ENCODE results near the gene LTBP4.
"Not testable (repeated sequence)": the region's sequence is repeated elsewhere in the genome, so short reads cannot be mapped to it uniquely, and the experiment has no call there.

LTBP4 gene

DNA sequence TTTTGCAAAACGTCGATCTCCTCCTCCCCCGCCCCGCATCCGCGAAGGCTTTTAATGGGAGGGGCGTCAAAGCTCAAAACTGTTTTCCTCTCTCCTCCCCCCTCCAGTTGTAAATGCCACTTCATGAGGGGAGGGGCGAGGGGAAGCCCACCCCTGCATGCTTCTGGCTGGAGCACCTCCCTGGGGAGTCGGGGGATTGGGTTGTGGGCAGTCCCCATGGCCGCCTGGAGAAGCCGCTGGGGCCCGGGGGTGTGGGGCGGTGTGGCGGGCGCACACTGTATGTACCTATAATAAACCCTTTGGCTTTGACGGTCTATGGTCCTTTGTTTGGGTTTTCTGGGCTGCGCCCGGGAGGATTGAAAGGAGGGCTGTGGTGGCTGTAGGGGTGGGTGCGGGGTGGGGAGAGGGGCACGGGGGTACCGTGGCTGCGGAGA, 25.0 kb upstream of the LTBP4 start:
- DNase-seq = no peak

DNA sequence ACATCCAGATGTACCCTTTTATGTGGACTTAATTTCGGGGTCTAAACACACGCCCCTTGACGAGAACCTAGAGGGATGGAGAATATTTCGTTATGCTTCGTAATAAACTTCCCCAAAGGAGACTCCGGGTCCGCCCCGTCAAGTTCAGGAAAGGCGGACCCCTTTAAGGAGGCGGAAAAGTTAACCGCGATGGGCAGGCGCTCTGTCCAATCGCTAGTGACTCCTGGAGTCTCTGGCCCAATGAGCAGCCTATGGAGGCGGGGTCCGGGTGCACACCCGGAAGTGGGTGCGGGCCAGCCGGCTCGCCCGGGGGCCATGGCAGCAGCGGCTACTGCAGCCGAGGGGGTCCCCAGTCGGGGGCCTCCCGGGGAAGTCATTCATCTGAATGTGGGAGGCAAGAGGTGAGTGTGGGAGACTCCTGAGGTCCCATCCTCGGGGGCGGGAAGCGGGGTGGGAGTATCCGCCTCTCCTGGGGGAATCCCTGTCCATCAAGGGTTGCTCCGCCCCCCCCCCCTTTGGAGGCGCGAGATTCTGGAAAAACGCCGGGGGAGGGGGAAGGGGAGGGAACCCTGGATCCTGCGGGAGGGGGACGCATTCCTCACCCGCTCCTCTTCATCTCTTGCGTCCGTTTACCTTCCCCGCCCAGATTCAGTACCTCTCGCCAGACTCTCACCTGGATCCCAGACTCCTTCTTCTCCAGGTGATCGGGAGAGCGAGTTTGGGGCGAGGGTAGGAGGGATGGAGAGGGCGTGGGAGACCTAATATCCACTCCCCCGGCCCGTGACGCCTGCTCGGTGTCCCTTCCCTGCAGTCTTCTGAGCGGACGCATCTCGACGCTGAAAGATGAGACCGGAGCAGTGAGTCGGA, 24.4 kb upstream of the LTBP4 start, which contains the start of gene SHKBP1:
Gene SHKBP1 (plus strand): TSS at position 289 of the 867 bp plus-strand sequence. CDS start 27 bp downstream, at position 316.
- peak; percentile 85 for DNase-seq

DNA sequence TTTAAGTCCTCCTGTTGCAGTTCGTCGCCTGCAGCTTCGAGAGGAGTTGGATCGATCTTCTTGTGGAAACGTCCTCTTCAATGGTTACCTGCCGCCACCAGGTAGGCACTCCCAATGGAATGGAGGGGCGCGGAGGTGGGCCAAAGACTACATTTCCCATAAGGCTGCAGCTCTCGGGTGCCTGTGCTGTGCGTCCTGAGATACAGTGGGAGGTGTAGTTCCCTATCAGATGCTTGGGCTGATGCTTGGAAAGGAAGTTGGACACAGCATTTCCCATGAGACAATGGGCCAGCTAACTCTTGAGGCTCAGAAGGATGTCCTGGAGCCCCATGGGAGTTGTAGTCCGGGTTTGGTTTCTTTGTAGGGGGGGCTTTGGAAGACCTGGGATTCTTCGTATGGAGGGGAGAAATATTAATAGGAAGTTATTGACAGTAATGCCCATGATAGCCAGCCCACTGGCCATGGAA, 22.7 kb upstream of the LTBP4 start:
- no peak for DNase-seq

DNA sequence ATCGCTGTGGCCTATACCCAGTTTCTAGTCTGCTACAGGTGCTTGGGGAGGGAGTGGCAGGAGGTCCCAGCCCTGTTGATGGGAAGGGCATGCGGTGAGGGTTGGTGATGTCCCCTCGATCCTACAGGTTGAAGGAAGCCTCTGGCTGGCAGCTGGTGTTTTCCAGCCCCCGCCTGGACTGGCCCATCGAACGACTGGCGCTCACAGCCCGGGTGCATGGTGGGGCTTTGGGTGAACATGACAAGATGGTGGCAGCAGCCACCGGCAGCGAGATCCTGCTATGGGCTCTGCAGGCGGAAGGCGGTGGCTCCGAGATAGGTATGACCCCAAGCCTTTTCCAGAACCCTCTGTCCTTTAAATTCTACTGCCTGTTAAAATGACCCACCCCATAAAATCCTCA, 20.6 kb upstream of the LTBP4 start:
- DNase-seq = no peak

DNA sequence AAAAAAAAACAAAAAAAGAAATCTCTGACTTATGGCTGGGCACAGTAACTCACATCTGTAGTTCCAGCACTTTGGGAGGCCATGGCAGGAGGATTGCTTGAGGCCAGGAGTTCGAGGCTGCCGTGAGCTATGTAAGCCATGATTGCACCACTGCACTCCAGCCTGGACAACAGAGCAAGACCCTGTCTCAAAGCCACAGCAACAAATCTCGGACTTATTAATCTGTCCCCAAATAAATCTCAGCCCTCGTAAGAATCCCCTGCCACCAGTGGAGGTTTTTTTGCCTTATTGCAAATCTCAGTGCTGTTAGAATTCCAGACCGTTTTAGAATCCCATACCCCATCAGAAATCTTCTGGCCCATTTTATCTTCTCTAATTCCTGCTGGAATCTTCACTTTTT, 19.6 kb upstream of the LTBP4 start:
- no peak for DNase-seq

DNA sequence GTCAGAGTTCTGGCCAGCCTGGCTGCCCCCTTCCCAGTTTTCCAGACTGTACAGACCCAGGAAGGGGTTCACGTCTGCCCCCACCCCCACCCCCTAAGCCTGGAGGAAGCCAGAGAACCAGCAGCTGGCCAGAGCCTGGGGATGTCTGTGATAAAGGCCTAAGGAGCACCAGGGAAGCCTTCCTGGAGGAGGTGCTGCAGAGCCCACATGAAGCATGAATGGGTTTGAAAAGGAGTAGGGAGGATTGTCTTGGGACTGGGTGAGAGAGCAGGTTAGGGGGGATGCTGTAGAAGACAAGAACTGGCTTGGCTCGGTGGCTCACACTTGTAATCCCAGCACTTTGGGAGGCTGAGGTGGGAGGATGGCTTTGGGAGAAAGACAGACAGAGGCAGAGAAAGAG, 18.7 kb upstream of the LTBP4 start:
- no peak for DNase-seq

DNA sequence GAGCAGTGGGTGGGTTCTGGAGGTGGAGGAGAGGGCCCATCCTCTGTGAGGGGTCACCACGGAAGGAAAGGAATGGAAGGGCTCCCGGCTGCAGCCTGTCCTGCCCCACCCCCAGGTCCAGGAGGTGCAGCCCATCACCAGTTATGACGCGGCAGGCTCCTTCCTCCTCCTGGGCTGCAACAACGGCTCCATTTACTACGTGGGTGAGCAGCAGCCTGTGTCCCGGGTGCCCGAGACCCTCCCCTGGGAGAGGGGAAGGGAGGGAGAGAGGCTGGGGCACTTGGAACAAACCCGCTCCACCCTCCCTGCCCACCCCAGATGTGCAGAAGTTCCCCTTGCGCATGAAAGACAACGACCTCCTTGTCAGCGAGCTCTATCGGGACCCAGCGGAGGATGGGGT, 17.9 kb upstream of the LTBP4 start:
- DNase-seq = no peak

DNA sequence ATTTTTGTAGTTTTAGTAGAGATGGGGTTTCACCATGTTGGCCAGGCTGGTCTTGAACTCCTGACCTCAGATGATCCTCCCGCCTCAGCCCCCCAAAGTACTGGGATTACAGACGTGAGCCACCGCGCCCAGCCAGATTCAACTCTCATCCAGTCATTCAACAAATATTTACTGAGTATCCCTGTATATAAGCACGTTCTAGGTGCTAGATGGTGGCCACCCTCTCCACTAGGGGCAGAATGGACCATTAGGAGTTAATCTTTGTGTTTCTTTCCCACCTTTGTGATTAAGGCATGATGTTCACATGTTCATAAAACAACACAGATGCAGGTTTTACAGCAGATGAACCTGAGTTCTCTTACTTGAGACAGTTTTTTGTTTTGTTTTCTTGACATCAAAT, 17.2 kb upstream of the LTBP4 start:
- no peak for DNase-seq

DNA sequence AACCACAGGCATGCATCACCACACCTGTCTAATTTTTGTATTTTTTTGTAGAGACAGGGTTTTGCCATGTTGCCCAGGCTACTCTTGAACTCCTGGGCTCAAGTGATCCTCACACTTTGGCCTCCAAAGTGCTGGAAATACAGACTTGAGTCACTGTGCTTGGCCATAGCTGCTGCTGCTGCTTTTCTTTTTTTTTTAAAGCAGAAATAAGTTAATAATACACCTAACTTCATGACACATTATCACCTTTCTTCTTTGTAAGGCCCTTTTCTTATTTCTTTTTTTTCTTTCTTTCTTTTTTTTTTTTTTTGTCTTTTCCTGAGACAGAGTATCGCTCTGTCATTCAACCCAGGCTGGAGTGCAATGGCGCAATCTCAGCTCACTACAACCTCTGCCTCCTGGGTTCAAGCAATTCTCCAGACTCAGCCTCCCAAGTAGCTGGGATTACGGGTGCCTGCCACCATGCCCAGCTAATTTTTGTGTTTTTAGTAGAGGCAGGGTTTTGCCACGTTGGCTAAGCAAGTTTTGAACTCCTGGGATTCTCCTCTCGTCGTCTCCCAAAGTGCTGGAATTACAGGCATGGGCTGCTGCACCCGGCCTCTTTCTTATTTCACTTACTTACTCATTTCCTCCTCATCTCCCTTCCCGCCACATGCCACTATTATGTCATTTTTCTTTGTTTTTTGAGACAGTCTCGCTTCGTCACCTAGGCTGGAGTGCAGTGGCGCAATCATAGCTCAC, 15.8 kb upstream of the LTBP4 start:
- DNase-seq = no peak

DNA sequence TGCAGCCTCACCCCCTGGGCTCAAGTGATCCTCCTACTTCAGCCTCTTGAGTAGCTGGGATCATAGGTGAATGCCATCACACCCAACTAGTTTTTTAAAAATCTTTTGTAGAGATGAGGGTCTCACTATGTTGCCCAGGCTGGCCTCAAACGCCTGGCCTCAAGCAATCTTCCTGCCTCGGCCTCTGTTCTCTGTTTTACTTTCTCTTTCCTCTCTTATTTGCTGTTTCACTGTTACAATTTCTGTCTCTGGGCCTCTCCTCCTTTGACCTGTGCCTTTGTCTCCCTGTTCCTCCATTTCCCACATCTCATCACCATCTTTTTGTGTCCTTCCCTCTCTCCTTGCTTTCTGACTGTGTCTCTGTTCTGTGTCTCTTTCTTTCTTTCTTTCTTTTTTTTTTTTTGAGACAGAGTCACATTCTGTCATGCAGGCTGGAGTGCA, 15.2 kb upstream of the LTBP4 start:
- DNase-seq = no peak

DNA sequence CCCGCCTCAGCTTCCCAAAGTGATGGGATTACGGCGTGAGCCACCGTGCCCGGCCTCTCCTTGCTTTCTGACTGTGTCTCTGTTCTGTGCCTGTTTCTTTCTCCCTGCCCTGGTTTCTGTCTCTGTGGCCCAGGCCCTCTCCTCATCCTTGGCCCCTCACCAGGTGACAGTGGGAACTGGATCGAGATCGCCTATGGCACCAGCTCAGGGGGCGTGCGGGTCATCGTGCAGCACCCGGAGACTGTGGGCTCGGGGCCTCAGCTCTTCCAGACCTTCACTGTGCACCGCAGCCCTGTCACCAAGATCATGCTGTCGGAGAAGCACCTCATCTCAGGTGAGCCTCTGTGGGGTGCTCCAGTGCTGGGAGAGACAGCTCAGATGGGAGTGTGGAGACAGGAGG, 14.6 kb upstream of the LTBP4 start:
- DNase-seq = no peak

DNA sequence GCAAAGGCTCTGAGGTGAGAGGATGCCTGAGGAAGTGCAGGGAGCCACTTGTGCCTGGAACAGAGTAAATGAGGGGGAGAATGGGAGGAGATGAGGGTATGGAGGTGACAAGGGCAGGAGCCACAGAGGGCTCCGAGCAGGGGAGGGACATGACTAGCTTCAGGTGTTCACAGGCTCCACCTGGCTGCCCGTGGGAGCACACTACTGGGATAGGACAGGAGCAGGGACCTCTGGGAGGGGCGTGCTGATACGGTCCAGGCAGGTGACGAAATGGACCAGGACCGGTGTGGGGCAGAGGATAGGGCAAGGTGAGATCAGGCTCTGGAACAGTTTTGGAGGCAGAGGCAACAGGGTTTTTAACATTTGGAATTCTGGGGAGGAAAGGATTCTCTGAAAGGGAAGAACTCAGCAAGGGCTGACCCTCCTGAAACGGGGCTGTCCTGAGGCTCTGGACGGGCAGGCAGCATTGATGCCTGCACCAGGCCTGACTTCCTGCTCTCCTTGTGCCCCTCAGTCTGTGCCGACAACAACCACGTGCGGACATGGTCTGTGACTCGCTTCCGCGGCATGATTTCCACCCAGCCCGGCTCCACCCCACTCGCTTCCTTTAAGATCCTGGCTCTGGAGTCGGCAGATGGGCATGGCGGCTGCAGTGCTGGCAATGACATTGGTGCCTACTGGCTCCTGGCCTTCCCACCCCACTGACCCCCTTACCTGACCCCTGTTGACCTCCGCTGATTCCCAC, 12.9 kb upstream of the LTBP4 start:
- no peak for DNase-seq

DNA sequence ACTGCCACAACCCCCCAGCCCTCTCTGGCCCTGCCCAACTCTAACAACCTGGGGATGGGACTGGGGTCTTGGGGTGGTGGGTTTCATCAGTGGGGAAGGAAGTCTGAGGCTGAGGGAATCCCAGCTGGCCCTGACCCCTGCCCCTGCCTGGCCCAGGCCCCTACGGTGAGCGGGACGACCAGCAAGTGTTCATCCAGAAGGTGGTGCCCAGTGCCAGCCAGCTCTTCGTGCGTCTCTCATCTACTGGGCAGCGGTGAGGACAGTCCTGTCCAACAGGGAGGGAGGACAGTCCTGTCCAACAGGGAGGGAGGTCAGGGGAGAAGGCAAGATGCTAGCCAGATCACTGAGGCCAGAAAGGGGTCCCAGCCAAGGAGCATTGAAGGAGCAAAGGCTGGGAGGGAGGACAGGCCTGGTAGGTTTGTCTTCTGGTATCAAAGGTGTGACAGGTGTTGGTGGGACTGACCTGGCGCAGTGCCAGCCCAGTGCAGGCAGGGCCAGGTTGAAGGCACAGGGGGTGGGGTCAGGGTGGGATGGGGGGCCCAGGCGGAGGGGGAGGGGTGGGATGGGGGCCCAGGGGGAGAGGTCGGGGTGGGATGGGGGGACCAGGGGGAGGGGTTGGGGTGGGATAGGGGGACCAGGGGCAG, 12.1 kb upstream of the LTBP4 start:
- no peak for DNase-seq

DNA sequence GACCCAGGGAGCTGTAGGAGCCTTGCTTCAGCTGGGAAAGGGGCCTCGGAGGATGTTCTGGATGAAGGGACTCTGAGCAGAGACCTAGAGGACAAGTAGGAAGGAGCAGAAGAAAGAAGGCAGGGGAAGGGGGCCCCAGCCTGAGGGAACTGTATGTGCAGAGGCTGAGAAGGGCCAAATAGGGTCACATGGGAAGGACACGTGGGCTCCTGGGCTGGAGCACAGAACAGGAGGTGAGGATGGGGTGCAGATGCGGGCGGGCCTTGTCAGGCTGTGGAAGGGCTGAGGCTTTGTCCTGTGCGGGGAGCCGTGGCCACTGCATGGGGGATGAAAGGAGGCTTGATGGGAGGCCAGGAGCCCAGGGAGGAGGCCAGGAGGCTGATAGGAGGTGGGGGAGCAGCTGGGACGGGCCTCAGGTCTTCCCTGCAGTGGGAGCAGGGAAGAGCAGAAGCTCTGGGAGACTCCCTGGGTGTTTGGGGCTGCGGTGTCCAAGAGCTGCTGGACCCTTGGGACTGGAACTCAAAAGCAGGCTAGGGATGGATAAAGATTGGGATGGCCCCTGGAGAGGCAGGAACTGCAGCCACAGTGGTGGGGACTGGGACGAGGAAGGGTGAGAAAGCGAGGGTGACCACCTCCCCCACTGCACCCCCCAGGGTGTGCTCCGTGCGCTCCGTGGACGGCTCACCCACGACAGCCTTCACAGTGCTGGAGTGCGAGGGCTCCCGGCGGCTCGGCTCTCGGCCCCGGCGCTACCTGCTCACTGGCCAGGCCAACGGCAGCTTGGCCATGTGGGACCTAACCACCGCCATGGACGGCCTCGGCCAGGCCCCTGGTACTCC, 11.4 kb upstream of the LTBP4 start:
- no peak for DNase-seq

DNA sequence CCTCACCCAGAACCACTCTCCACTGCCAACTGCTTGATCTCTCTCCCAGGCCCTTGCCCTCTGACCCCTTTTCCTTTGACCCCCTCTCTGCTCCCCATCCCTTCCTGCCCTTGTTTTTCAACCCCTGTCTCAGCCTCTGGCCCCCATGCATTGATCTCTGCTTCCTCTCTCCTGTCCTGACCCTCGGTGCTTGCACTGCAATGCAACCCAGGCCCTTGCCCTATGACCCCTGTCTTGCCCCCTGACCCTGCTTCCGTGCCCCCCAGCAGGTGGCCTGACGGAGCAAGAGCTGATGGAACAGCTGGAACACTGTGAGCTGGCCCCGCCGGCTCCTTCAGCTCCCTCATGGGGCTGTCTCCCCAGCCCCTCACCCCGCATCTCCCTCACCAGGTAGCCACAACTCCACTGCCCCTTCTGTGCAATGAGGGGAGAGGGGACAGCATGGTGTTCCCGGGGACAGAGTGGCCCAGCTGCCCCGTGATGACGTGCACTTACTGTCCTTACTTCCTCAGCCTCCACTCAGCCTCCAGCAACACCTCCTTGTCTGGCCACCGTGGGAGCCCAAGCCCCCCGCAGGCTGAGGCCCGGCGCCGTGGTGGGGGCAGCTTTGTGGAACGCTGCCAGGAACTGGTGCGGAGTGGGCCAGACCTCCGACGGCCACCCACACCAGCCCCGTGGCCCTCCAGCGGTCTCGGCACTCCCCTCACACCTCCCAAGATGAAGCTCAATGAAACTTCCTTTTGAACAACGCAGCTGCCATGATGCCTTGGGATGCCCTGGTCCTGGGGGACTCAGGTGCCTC, 10.5 kb upstream of the LTBP4 start:
- DNase-seq = no peak

DNA sequence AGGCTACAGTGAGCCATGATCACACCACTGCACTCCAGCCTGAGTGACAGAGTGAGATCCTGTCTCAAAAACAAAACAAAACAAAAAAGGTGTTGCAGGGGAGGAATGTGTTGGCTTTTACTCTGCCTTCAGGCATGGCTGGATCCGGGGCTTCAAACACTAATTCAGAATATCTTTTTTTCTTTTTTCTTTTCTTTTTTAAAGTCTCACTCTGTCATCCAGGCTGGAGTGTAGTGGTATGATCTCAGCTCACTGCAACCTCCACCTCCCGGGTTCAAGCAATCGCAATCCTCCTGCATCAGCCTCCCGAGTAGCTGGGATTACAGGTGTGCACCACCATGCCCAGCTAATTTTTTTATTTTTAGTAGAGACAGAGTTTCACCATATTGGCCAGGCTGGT, 9.4 kb upstream of the LTBP4 start:
- not testable (repeated sequence) for DNase-seq

DNA sequence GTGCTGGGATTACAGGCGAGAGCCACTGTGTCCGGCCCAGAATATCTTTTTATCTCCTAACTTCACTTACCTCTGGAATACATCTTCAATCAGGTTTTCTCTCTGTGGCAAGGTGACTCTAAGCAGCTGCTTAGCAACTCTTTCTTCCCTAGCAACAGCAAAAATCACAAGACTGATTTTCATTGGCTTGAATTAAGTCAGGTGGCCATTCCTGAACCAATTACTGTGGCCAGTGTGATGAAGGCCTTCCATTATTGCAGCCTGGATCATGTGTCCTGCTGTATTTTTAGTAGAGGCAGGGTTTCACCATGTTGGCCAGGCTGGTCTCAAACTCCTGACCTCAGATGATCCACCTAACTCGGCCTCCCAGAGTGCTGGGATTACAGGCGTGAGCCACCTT, 9.0 kb upstream of the LTBP4 start:
- peak; percentile 57 for DNase-seq

DNA sequence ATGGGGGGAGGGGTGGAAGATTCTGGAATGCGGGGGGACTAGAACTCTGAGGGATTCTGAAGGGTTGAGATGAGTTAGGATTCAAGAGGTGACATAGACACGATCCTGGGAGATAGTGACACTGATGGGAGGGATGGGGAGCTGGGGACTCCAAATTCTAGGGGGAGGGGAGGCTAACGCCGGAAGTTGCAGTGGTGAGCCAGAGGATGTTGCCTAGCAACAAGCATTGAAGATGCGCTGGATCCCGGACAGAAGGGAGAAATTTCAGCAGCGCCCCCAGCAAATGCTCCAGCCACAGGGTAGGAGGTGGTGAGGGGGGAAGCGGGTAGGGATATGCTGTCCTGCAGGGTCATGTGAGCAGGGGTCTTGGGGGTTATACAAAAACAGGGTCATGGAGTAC, 6.9 kb upstream of the LTBP4 start:
- no peak for DNase-seq

DNA sequence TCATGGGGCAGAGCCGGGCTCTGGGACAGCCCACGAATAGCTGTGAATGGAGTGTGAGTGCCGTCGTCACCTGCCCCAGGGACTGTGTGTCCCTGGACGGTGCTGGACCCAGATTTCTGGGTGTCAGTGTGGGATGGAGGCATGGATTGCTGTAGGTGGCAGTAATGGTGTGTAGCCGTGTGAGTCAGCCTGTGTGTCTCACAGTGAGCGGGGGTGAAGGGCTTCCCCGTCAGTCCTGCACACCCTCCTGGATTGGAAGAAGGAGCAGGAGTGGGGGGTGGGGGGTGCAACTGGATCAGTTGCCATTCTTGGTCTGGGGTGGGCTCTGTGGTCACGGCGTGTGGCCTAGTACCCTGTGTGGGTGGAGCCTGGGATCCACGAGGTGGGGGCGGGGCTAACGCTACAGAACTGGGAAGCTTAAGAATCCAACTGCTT, 6.5 kb upstream of the LTBP4 start:
- DNase-seq = no peak

DNA sequence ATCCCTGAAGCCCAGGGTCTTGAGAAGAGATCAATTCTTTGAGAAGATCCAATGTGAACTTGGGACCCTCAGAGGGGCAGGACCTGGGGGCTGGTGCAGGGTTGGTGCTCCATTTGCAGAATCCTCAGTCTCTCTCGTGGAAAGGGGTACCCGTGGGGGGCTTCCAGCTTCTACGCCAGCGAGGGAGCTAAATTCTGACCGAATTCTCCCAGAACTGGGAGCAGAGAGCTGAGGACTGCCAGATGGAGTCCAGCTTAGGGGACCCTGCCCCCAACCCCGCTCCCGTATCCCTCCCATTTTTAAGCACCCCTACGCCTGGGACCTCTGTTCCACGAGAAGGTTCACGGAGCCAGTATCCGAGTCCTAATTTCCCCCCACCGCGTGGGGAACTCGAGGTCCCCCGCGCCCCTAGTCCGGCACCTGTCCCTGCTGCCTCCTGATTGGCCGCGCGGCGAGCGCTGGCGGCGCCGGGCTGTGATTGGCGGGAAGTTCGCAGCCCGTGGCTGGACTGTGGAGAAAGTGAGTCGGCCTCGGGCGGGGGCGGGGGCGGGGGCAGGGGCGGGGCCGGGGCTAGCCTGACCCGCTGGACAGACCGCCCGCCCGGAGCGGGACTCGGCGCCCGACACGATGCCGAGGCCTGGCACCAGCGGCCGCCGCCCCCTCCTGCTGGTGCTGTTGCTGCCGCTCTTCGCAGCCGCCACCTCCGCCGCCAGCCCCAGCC, 4.4 kb upstream of the LTBP4 start:
- DNase-seq = no peak
